GM18909 (cell line): Measurements from ENCODE around the gene PANX1.
A peak's percentile ranks its signal among the peaks of the same experiment; 100 is the strongest.

Source experiments
- ATAC-seq: cut with Tn5 transposase; IDR thresholded peaks from one replicate; pipeline ENCODE4 v1.9.1; 2021; ENCODE audit warnings: mild to moderate bottlenecking; ENCODE audit not compliant: unreplicated experiment, poor library complexity

Gene PANX1

DNA sequence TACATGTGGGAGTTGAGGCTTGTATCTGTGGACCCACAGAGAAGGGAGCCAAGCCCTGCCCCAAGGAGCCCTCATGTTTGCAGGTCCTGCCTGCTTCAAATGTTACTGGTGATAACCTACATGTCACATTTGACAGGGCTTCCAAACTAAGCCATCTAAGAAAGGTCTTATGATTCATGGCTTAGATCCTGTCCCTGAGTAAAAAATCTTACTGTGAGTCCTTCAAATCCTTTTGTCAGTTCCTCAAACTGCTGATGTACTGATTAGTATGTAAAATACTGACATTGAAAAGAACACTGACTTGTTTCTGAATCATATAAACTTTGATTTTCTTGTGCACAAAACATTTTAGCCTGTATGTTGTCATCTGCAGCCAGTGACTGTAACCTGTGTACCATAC lies 1.0 kb upstream of the PANX1 start:
- no peak for ATAC-seq

DNA sequence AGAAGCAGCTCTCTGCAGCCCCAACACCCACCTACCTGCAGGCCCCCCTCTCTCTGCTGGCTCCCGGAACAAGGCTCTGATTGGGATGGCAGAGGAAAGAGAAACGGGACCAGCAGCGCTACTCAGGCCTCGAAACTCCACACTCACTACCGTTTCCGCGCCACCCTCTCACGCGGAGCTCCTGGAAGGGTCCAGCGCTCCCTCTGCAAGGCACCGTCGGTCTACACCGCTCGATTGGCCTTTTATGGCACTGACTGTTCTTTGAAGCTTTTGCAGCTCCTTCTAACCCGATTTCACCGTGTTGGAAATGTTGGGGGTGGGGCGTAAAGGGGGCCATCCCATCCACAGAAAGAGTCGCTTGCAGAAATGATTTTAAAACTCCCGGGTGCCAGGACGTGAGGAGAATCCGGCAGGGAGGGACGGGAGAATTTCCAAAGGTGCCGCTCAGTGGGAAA lies 323 bp upstream of the PANX1 start:
- peak; percentile 25 for ATAC-seq

DNA sequence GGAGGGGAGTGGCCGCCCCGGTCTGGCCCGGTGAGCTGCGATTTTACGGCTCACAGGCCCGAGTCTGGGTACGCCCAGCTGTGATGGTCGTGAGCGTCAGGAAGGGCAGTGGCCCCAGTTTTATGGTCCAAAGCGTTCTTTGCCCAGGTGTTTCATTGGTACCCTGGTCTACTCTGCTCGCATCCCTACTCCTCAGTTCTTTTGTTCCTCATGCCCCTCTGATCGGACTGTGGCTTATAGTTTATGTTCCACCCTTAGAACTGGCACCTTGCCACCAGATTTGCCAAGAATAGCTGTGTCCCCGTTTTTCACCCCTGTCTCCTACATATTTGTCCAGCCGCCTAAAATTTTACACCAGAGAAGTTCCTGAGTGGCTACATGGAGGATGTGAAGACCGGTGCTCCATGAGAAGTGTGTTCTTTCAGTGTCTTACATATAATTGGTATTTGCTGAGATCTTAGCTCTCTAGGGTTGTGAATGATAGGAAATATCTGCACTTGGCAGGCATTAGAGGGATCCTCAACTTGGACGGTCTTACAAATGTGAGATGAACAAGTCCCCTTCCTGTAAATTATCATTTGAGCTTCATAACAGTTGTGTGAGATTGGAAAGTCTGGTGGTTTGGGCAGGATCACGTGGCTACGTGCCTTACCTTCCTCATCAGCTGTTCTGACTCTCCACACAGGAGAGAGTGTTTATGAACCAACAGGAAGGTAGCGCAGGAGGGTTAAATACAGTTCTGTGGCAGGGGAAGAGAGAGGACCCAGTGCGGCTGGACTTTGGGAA lies 1.1 kb downstream of the PANX1 start:
- no peak for ATAC-seq

- ATAC-seq, result no peak
Observed at GRCh38 chr11:94130298-94131046, 1.8 kb downstream of the PANX1 start.

DNA sequence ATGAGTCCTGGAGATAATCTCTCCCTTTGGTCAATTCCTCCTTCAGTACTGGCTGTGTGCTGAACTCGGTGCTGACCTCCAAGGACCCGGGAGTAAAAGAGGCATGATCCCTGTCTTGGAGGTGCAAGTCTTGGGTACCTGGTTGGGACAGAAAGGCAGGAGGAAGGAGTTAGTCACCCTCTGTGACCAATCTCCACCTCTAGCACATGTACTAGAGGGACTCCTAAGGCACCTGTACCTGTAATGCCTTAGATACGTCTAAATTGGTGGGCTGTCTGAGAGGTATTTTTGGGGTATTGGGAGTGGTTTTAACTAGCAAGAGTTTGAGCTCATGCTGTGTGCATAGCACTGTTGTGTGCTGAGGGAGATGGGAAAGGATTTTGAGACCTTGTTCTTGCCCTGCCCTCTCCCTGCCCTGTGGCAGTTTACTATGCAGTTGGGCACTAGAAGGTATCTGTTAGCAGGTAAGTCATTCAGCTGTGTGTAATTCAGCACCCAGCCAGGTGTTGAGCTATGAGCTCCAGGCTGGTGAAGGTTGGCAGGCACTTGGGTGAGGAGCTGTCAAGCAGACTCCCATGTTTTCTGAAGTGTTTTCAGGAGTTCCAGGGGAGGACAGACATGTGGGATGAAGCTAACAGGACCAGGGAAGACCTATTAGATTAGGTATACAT lies 2.5 kb downstream of the PANX1 start:
- ATAC-seq, result no peak

- ATAC-seq, result no peak
Observed at GRCh38 chr11:94131718-94132115, 3.1 kb downstream of the PANX1 start.

- no peak for ATAC-seq
Observed at GRCh38 chr11:94132152-94132558, 3.5 kb downstream of the PANX1 start.

GRCh38 chr11:94132823-94133408 lies 4.3 kb downstream of the PANX1 start:
- ATAC-seq, result no peak

GRCh38 chr11:94133752-94134151 lies 5.1 kb downstream of the PANX1 start:
- ATAC-seq, result no peak

- ATAC-seq, result peak; percentile 62
Observed at GRCh38 chr11:94134651-94135512, 6.2 kb downstream of the PANX1 start.

- no peak for ATAC-seq
Observed at GRCh38 chr11:94139416-94139815, 10.8 kb downstream of the PANX1 start.

GRCh38 chr11:94140154-94140655 lies 11.6 kb downstream of the PANX1 start:
- no peak for ATAC-seq

- no peak for ATAC-seq
Observed at GRCh38 chr11:94141511-94142307, 13.1 kb downstream of the PANX1 start.

- no peak for ATAC-seq
Observed at GRCh38 chr11:94142308-94143281, 14.0 kb downstream of the PANX1 start.

DNA sequence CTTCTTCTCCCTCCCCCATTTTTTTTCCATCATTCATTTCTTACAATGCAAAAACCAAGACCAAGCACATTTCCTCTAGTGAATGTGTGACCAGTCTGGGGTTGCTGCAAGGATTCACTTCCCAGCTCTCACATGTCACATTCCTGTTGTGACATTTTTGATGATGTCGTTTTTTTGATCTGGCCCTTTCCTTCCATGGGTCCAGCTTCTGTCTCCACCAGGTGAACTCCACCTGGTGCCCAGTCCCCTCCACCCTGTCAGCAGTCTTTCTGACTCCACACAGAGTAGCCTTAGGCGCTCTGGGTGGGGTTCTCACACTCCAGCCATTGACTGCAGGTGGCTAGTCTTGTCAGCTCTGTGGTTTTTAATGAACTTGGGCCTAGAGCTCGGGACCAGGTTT lies 15.6 kb downstream of the PANX1 start:
- no peak for ATAC-seq

DNA sequence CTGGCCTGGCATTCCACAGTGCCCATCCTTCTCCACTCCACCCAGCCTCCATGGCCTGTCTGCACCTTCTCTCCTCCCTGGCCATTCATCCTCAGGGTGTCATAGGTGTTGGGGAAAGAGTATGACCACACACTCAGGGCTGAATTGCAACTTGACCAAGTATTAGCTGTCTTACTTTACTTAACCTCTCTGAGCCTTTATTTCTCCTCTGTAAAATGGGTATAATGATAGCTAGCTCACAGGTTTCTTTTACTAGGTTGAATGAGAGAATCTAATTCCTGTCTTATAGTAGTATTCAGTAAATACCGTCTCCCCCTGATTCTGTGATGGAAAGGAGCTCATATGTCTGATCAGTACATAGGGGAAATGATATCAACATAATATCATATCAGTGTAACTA lies 16.0 kb downstream of the PANX1 start:
- ATAC-seq, result no peak

DNA sequence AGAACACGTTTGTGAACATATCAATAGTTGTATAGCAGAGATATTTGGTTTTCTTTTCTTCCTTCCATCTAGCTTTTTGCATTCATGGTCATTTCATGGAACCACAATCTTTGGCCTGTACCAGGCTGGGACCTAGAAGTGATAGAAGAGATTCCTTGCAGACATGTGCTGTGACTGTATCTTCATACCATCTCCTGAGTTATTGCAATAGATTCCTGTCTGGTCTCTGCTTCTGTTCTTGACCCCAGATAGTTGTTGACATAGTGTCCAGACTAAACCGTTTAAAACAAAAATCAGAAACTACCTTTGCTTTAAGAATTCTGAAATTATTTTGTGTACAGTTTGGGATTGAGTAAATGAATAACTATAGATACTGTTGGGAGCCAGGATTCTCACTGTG lies 16.8 kb downstream of the PANX1 start:
- no peak for ATAC-seq

DNA sequence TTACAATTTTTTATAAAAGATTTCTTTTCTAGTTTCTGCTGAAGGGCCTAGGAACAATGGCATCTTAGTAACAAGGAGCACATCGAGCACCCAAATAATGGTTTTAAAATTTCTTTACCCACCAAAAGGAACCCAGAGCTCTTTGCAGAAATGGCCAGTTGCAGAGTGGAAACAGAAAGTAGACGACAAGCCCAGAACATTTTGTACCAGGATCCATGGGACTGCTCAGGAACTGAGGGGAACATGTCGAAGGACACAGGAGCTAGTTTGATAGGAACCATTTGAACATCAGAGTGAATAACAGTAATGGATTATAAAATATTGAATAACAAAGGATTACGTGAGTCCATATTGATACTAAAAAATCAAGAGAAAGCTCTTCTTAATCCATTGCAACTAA lies 17.3 kb downstream of the PANX1 start:
- no peak for ATAC-seq
